Neural cell (in vitro differentiated cells): Measurements from ENCODE around the gene FGF11. TPM values are rescaled to one million over a fixed set of nuclear protein-coding genes. Genes with fewer than 3 reads are reported as not detected.

ENCODE experiments used
- H2AFZ ChIP-seq: fragments of 200-600, 300-800 bp; sonication (generic), shearing (Covaris generic); 2 replicates; pipeline ENCODE4 v1.6.0; 2014; ENCODE audit warnings: low read depth, mild to moderate bottlenecking, antibody characterized with exemption, low read length, moderate library complexity
- H3F3A ChIP-seq: fragments of 200-600 bp; shearing (Covaris generic); 2 replicates; pipeline ENCODE4 v1.6.1; 2016; ENCODE audit warnings: mild to moderate bottlenecking, moderate library complexity, mixed read lengths, antibody characterized with exemption, low read length; ENCODE audit not compliant: insufficient read depth, poor library complexity, severe bottlenecking
- H3K27ac ChIP-seq: fragments of 200-600, 300-800 bp; sonication (generic), shearing (Covaris generic); 2 replicates; pipeline ENCODE4 v1.5.1; 2014; ENCODE audit warnings: mild to moderate bottlenecking, low read length, moderate library complexity
- H3K27me3 ChIP-seq: fragments of 300-800, 200-600 bp; sonication (generic), shearing (Covaris generic); 2 replicates; pipeline ENCODE4 v1.6.0; 2014; ENCODE audit warnings: mild to moderate bottlenecking, low read depth, low read length, moderate library complexity; ENCODE audit not compliant: insufficient read depth
- H3K36me3 ChIP-seq: fragments of 300-800, 200-600 bp; sonication (generic), shearing (Covaris generic); 2 replicates; pipeline ENCODE4 v1.5.1; 2014; ENCODE audit warnings: mild to moderate bottlenecking, antibody characterized with exemption, low read length, moderate library complexity; ENCODE audit not compliant: insufficient read depth
- H3K4me2 ChIP-seq: fragments of 300-800, 200-600 bp; sonication (generic), shearing (Covaris generic); 2 replicates; pipeline ENCODE4 v1.6.0; 2014; ENCODE audit warnings: mild to moderate bottlenecking, low read length
- H3K4me3 ChIP-seq: fragments of 300-800, 200-600 bp; sonication (generic), shearing (Covaris generic); 2 replicates; pipeline ENCODE4 v1.5.1; 2014; ENCODE audit warnings: mild to moderate bottlenecking, low read length, moderate library complexity
- H3K79me2 ChIP-seq: fragments of 200-600 bp; shearing (Covaris generic); replicated peaks from 2 replicates; pipeline ENCODE4 v1.6.0; 2014; ENCODE audit warnings: mild to moderate bottlenecking, low read length, moderate library complexity; ENCODE audit not compliant: insufficient read depth
- H3K9ac ChIP-seq: fragments of 300-800, 200-600 bp; sonication (generic), shearing (Covaris generic); 2 replicates; pipeline ENCODE4 v1.6.1; 2016; ENCODE audit warnings: mild to moderate bottlenecking, low read length, mixed read lengths
- H3K9me2 ChIP-seq: fragments of 200-600 bp; shearing (Covaris generic); 2 replicates; pipeline ENCODE4 v1.6.1; 2016; ENCODE audit warnings: mild to moderate bottlenecking, low read length, mixed read lengths; ENCODE audit not compliant: insufficient read depth
- H3K9me3 ChIP-seq: fragments of 200-600, 300-800 bp; sonication (generic), shearing (Covaris generic); 2 replicates; pipeline ENCODE4 v1.6.1; 2016; ENCODE audit warnings: mild to moderate bottlenecking, mixed run types, low read length, moderate library complexity, mixed read lengths
- H4K20me1 ChIP-seq: fragments of 200-600 bp; shearing (Covaris generic); 2 replicates; pipeline ENCODE4 v1.6.1; 2016; ENCODE audit warnings: mild to moderate bottlenecking, mixed run types; ENCODE audit not compliant: insufficient read depth
- EP300 ChIP-seq: fragments of 450-650 bp; conservative IDR thresholded peaks from 2 replicates; pipeline ENCODE4 v1.6.1; 2014; ENCODE audit warnings: antibody characterized with exemption, mild to moderate bottlenecking, moderate library complexity; ENCODE audit not compliant: poor library complexity, severe bottlenecking
- EZH2 ChIP-seq: fragments of 200-600, 300-800 bp; shearing (Covaris generic), sonication (generic); IDR thresholded peaks from 2 replicates; pipeline ENCODE4 v1.6.1; 2014; ENCODE audit warnings: antibody characterized with exemption, low read length, borderline replicate concordance, mild to moderate bottlenecking; ENCODE audit not compliant: insufficient read depth, poor library complexity, severe bottlenecking
- MXI1 ChIP-seq: fragments of 450-650 bp; conservative IDR thresholded peaks from 2 replicates; pipeline ENCODE4 v1.6.1; 2014; ENCODE audit warnings: antibody characterized with exemption, mild to moderate bottlenecking; ENCODE audit not compliant: poor library complexity, severe bottlenecking
- POLR2AphosphoS5 ChIP-seq: IDR thresholded peaks from 2 replicates; pipeline ENCODE4 v1.6.1; 2012
- RAD21 ChIP-seq: fragments of 450-650 bp; conservative IDR thresholded peaks from 2 replicates; pipeline ENCODE4 v1.6.1; 2014; ENCODE audit warnings: antibody characterized with exemption, mild to moderate bottlenecking, moderate library complexity
- SMC3 ChIP-seq: fragments of 450-650 bp; conservative IDR thresholded peaks from 2 replicates; pipeline ENCODE4 v1.6.1; 2014; ENCODE audit warnings: antibody characterized with exemption, mild to moderate bottlenecking, moderate library complexity; ENCODE audit not compliant: poor library complexity
- TAF1 ChIP-seq: IDR thresholded peaks from 2 replicates; pipeline ENCODE4 v1.6.1; 2012; ENCODE audit warnings: low read depth
- polyA plus RNA-seq: library from polyadenylated mRNA; depleted of rRNA; stranded (reverse); fragments of >200 nt; gene quantifications from 2 replicates; pipeline ENCODE4 v1.2.3, GENCODE V29; 2014
- TF ChIP-seq, protein P1 (sequence below): IDR thresholded peaks from 2 replicates; pipeline ENCODE4 v1.6.1; 2012; ENCODE audit warnings: borderline replicate concordance
- TF ChIP-seq, protein P2 (sequence below): fragments of 450-650 bp; IDR thresholded peaks from 2 replicates; pipeline ENCODE4 v1.5.1; 2014; ENCODE audit warnings: antibody characterized with exemption, mild to moderate bottlenecking, moderate library complexity; ENCODE audit not compliant: poor library complexity, severe bottlenecking

FGF11 gene
- polyA plus RNA-seq, 1 donor from 2014 or later: 16.4 TPM

DNA sequence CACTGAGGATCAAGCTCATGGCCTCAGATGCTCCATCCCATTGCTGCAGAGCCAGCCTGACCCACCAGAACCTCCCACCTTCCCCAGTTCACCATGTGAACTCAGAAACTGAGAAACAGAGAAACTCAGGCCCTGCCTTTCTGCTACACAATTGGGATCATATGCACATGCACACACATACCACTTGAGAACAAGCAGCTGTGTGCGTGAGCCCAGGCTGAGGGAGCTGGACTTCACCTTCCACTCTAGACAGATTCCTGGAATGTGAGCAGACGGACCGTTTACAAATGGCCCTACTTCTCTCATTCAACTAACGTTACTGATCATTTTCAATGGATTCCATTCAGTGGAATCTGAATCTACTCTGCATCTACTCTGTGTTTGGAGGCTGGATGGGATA lies 15.6 kb upstream of the FGF11 start:
- Histone ChIP-seq H4K20me1 (no peaks in the 10 kb centered on the region), H3K9me3 (no peaks in the 10 kb centered on the region), H3K4me2 (no peak overlapping the region), H3K36me3 (no peaks in the 10 kb centered on the region), H3K79me2 (no peaks in the 10 kb centered on the region), H3K27me3 (no peaks in the 10 kb centered on the region), H3K9me2 (no peaks in the 10 kb centered on the region), H3K27ac (no peak overlapping the region), H3K4me3 (no peak overlapping the region), H3K9ac (no peak overlapping the region), H2AFZ (no peak overlapping the region), H3F3A (no peaks in the 10 kb centered on the region)
- TF ChIP-seq MXI1 (no peak), EP300 (no peak), POLR2AphosphoS5 (no peak), SMC3 (no peak), EZH2 (no peak), RAD21 (no peak), TAF1 (no peak)
- TF ChIP-seq, protein P1, sequence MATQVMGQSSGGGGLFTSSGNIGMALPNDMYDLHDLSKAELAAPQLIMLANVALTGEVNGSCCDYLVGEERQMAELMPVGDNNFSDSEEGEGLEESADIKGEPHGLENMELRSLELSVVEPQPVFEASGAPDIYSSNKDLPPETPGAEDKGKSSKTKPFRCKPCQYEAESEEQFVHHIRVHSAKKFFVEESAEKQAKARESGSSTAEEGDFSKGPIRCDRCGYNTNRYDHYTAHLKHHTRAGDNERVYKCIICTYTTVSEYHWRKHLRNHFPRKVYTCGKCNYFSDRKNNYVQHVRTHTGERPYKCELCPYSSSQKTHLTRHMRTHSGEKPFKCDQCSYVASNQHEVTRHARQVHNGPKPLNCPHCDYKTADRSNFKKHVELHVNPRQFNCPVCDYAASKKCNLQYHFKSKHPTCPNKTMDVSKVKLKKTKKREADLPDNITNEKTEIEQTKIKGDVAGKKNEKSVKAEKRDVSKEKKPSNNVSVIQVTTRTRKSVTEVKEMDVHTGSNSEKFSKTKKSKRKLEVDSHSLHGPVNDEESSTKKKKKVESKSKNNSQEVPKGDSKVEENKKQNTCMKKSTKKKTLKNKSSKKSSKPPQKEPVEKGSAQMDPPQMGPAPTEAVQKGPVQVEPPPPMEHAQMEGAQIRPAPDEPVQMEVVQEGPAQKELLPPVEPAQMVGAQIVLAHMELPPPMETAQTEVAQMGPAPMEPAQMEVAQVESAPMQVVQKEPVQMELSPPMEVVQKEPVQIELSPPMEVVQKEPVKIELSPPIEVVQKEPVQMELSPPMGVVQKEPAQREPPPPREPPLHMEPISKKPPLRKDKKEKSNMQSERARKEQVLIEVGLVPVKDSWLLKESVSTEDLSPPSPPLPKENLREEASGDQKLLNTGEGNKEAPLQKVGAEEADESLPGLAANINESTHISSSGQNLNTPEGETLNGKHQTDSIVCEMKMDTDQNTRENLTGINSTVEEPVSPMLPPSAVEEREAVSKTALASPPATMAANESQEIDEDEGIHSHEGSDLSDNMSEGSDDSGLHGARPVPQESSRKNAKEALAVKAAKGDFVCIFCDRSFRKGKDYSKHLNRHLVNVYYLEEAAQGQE: no peak
- TF ChIP-seq, protein P2, sequence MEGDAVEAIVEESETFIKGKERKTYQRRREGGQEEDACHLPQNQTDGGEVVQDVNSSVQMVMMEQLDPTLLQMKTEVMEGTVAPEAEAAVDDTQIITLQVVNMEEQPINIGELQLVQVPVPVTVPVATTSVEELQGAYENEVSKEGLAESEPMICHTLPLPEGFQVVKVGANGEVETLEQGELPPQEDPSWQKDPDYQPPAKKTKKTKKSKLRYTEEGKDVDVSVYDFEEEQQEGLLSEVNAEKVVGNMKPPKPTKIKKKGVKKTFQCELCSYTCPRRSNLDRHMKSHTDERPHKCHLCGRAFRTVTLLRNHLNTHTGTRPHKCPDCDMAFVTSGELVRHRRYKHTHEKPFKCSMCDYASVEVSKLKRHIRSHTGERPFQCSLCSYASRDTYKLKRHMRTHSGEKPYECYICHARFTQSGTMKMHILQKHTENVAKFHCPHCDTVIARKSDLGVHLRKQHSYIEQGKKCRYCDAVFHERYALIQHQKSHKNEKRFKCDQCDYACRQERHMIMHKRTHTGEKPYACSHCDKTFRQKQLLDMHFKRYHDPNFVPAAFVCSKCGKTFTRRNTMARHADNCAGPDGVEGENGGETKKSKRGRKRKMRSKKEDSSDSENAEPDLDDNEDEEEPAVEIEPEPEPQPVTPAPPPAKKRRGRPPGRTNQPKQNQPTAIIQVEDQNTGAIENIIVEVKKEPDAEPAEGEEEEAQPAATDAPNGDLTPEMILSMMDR: no peak

DNA sequence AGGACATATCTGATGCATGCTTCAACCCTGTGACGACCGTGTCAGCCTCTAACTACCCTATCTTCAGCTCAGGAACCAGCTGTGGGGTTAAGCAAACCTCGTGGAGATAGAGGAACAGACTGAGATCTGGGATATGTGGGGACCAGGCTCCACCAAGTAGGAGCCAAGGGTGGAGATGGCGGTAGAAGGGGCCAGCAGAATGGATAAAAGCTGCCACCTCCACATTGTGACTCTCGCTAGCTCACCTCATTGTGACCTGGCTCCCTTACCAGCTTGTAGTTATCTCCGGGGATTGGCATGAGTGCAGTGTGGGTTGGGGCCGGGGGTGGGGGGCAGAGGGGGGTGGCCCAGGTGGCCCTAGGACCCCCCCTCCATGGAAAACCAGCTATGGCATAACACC lies 14.0 kb upstream of the FGF11 start, which contains the start of gene SPEM2:
Gene SPEM2, plus strand, starts transcription at position 301 of the 400 bp plus-strand sequence. Its CDS starts 73 bp downstream, at position 374.
- TF ChIP-seq, protein P1: no peak
- TF ChIP-seq TAF1: no peak
- no peak for TF ChIP-seq MXI1
- TF ChIP-seq SMC3: no peak
- TF ChIP-seq RAD21: no peak
- no peak for TF ChIP-seq POLR2AphosphoS5
- TF ChIP-seq EZH2: no peak
- TF ChIP-seq EP300: no peak
- TF ChIP-seq, protein P2: no peak
- Histone ChIP-seq H4K20me1 (no peaks in the 10 kb centered on the region), H3K27ac (no peak within 1 kb of the TSS), H3K9me2 (no peaks in the 10 kb centered on the region), H3K4me3 (no peak within 1 kb of the TSS), H3K27me3 (no peaks in the 10 kb centered on the region), H3K79me2 (no peaks in the 10 kb centered on the region), H3F3A (no peaks in the 10 kb centered on the region), H3K9me3 (no peaks in the 10 kb centered on the region), H3K4me2 (no peak within 1 kb of the TSS), H3K9ac (no peak within 1 kb of the TSS), H3K36me3 (no peaks in the 10 kb centered on the region), H2AFZ (no peak within 1 kb of the TSS)
